Measurements from ENCODE around the gene WDR90. TPM values are rescaled to one million over a fixed set of nuclear protein-coding genes. Genes with fewer than 3 reads are reported as not detected.

Gene WDR90
- total RNA-seq, 1 donor from 2014 or later = 21.2 TPM

- H2AFZ ChIP-seq (ENCODE audit: low read depth, low read length) = no peak overlapping the region
- H3K9me3 Mint-ChIP-seq (ENCODE audit: unreplicated experiment) = no peaks in the 10 kb centered on the region
- FAIRE-seq = no peak
Observed at GRCh38 chr16:625117-625976, 23.8 kb upstream of the WDR90 start.

GRCh38 chr16:625977-626765 is 23.0 kb upstream of the WDR90 start:
- H3K27ac Mint-ChIP-seq (ENCODE audit: unreplicated experiment) = peak overlapping the region; percentile 18
- no peak for DNase-seq (ENCODE audit: low read depth)

More at GRCh38 chr16:625117-625976, 23.8 kb upstream of the WDR90 start:
- H3K9ac ChIP-seq (ENCODE audit: low read length) = no peak overlapping the region
- H4K20me1 ChIP-seq (ENCODE audit: insufficient read depth, low read length) = peaks cover 22% of the 10 kb centered on the region
- peaks cover 2% of the 10 kb centered on the region for H3K79me2 ChIP-seq (ENCODE audit: insufficient read depth, low read length)
- H3K27me3 ChIP-seq (ENCODE audit: insufficient read depth, low read length) = no peaks in the 10 kb centered on the region
- TF ChIP-seq CTCF (IDR thresholded peaks at IDR 0.05; ENCODE audit: insufficient read depth, low read depth, low read length) = no peak
- no peak for TF ChIP-seq EZH2 (IDR thresholded peaks at IDR 0.05; ENCODE audit: insufficient read depth, low read length)
- no peaks in the 10 kb centered on the region for H3K36me3 ChIP-seq (ENCODE audit: insufficient read depth, low read length)
- no peak overlapping the region for H3K27ac Mint-ChIP-seq (ENCODE audit: unreplicated experiment)
- H3K4me3 Mint-ChIP-seq (ENCODE audit: unreplicated experiment) = no peak overlapping the region
- no peak overlapping the region for H3K4me3 ChIP-seq (ENCODE audit: insufficient read depth, low read depth, low read length)
- no peak for DNase-seq (ENCODE audit: low read depth)
- no peaks in the 10 kb centered on the region for H3K9me3 ChIP-seq (ENCODE audit: insufficient read depth, low read depth, low read length)
- no peaks in the 10 kb centered on the region for H3K27me3 Mint-ChIP-seq (ENCODE audit: low read depth, unreplicated experiment)
- H3K27ac ChIP-seq (ENCODE audit: low read depth, low read length) = no peak overlapping the region
- H3K36me3 Mint-ChIP-seq (ENCODE audit: low read depth, unreplicated experiment) = peaks cover 7% of the 10 kb centered on the region
- peaks cover 29% of the 10 kb centered on the region for H3K4me1 ChIP-seq (ENCODE audit: insufficient read depth, low read length)
- H3K4me1 Mint-ChIP-seq (ENCODE audit: low read depth, unreplicated experiment) = peaks cover 4% of the 10 kb centered on the region
- H3K4me2 ChIP-seq (ENCODE audit: low read length) = no peak overlapping the region

More at GRCh38 chr16:625977-626765, 23.0 kb upstream of the WDR90 start:
- peaks cover 4% of the 10 kb centered on the region for H3K4me1 Mint-ChIP-seq (ENCODE audit: low read depth, unreplicated experiment)
- H3K9me3 Mint-ChIP-seq (ENCODE audit: unreplicated experiment) = no peaks in the 10 kb centered on the region
- FAIRE-seq = no peak
- no peak overlapping the region for H3K4me3 Mint-ChIP-seq (ENCODE audit: unreplicated experiment)
- TF ChIP-seq EZH2 (IDR thresholded peaks at IDR 0.05; ENCODE audit: insufficient read depth, low read length) (no peak), CTCF (IDR thresholded peaks at IDR 0.05; ENCODE audit: insufficient read depth, low read depth, low read length) (no peak)
- peak overlapping the region; percentile 73 for H3K27ac ChIP-seq (ENCODE audit: low read depth, low read length)
- no peaks in the 10 kb centered on the region for H3K27me3 Mint-ChIP-seq (ENCODE audit: low read depth, unreplicated experiment)
- peaks cover 2% of the 10 kb centered on the region for H3K79me2 ChIP-seq (ENCODE audit: insufficient read depth, low read length)
- no peak overlapping the region for H2AFZ ChIP-seq (ENCODE audit: low read depth, low read length)
- H3K36me3 ChIP-seq (ENCODE audit: insufficient read depth, low read length) = no peaks in the 10 kb centered on the region
- peaks cover 18% of the 10 kb centered on the region for H4K20me1 ChIP-seq (ENCODE audit: insufficient read depth, low read length)
- H3K4me3 ChIP-seq (ENCODE audit: insufficient read depth, low read depth, low read length) = no peak overlapping the region
- no peaks in the 10 kb centered on the region for H3K27me3 ChIP-seq (ENCODE audit: insufficient read depth, low read length)
- H3K4me2 ChIP-seq (ENCODE audit: low read length) = peak overlapping the region; percentile 47
- no peaks in the 10 kb centered on the region for H3K9me3 ChIP-seq (ENCODE audit: insufficient read depth, low read depth, low read length)
- peaks cover 7% of the 10 kb centered on the region for H3K36me3 Mint-ChIP-seq (ENCODE audit: low read depth, unreplicated experiment)
- H3K9ac ChIP-seq (ENCODE audit: low read length) = peak overlapping the region; percentile 55
- H3K4me1 ChIP-seq (ENCODE audit: insufficient read depth, low read length) = peaks cover 35% of the 10 kb centered on the region
